HepG2 (cell line): ENCODE results near the gene LRSAM1. TPM values are rescaled to one million over a fixed set of nuclear protein-coding genes. Genes with fewer than 3 reads are reported as not detected.
A peak's percentile ranks its signal among the peaks of the same experiment; 100 is the strongest.

ENCODE experiments used
- ARID2 ChIP-seq: sonication (generic); formaldehyde crosslinking; IDR thresholded peaks from 2 replicates; pipeline ENCODE4 v1.8.1; 2022; ENCODE audit warnings: mild to moderate bottlenecking, missing genetic modification reagents, borderline replicate concordance
- BCL3 ChIP-seq: sonication (generic); formaldehyde crosslinking; IDR thresholded peaks from 2 replicates; pipeline ENCODE4 v1.5.1; 2020; ENCODE audit warnings: mild to moderate bottlenecking, missing genetic modification reagents, moderate library complexity
- CEBPB ChIP-seq: IDR thresholded peaks from 2 replicates; pipeline ENCODE4 v1.6.1; 2011; ENCODE audit warnings: low read depth, low read length, improper control_type of control experiment, borderline replicate concordance
- E2F2 ChIP-seq: sonication (generic); formaldehyde crosslinking; IDR thresholded peaks from 2 replicates; pipeline ENCODE4 v1.4.0; 2020; ENCODE audit warnings: missing genetic modification reagents, borderline replicate concordance
- FOXK1 ChIP-seq: sonication (generic); formaldehyde crosslinking; IDR thresholded peaks from 2 replicates; pipeline ENCODE4 v1.4.0; 2020; ENCODE audit warnings: low read depth, missing genetic modification reagents, borderline replicate concordance
- HNRNPL ChIP-seq: fragments of 200-400 bp; formaldehyde crosslinking; IDR thresholded peaks from 2 replicates; pipeline ENCODE4 v1.6.1; 2017; ENCODE audit warnings: mild to moderate bottlenecking, low read depth, low read length
- KDM6A ChIP-seq: IDR thresholded peaks from 2 replicates; pipeline ENCODE4 v1.6.1; 2016; ENCODE audit warnings: low read depth
- MTA3 ChIP-seq: sonication (generic); formaldehyde crosslinking; IDR thresholded peaks from 2 replicates; pipeline ENCODE4 v1.4.0; 2020; ENCODE audit warnings: missing genetic modification reagents
- MXI1 ChIP-seq: IDR thresholded peaks from 3 replicates; pipeline ENCODE4 v1.6.1; 2012; ENCODE audit warnings: low read depth, low read length, inconsistent platforms, borderline replicate concordance
- POGK ChIP-seq: sonication (generic); formaldehyde crosslinking; conservative IDR thresholded peaks from 2 replicates; pipeline ENCODE4 v1.8.0; 2022; ENCODE audit warnings: mild to moderate bottlenecking, moderate library complexity, missing genetic modification reagents
- RFXANK ChIP-seq: IDR thresholded peaks from 2 replicates; pipeline ENCODE4 v1.6.1; 2016
- SKI ChIP-seq: fragments of 450-650 bp; IDR thresholded peaks from one replicate; pipeline ENCODE4 v1.6.1; 2018; ENCODE audit warnings: mild to moderate bottlenecking; ENCODE audit not compliant: partially characterized antibody
- TBX3 ChIP-seq: fragments of 450-650 bp; IDR thresholded peaks from 2 replicates; pipeline ENCODE4 v1.6.1; 2017; ENCODE audit warnings: antibody characterized with exemption, mild to moderate bottlenecking, inconsistent platforms, borderline replicate concordance
- TERF1 ChIP-seq: sonication (generic); formaldehyde crosslinking; IDR thresholded peaks from 2 replicates; pipeline ENCODE4 v1.8.0; 2022; ENCODE audit warnings: mild to moderate bottlenecking, missing genetic modification reagents, moderate library complexity
- XBP1 ChIP-seq: sonication (generic); formaldehyde crosslinking; IDR thresholded peaks from 2 replicates; pipeline ENCODE4 v1.5.0; 2020; ENCODE audit warnings: missing genetic modification reagents
- ZBTB20 ChIP-seq: sonication (generic); formaldehyde crosslinking; IDR thresholded peaks from 2 replicates; pipeline ENCODE4 v1.8.1; 2023; ENCODE audit warnings: missing genetic modification reagents, low read depth, mild to moderate bottlenecking, borderline replicate concordance
- ZKSCAN8 ChIP-seq: IDR thresholded peaks from 2 replicates; pipeline ENCODE4 v1.6.1; 2016; ENCODE audit warnings: borderline replicate concordance, missing genetic modification reagents, missing compliant biosample characterization
- ZNF207 ChIP-seq: fragments of 450-650 bp; IDR thresholded peaks from 2 replicates; pipeline ENCODE4 v1.6.1; 2016; ENCODE audit warnings: antibody characterized with exemption, borderline replicate concordance
- ZNF230 ChIP-seq: sonication (generic); formaldehyde crosslinking; IDR thresholded peaks from 2 replicates; pipeline ENCODE4 v1.4.0; 2020; ENCODE audit warnings: mild to moderate bottlenecking, missing genetic modification reagents
- ZNF326 ChIP-seq: sonication (generic); formaldehyde crosslinking; IDR thresholded peaks from 2 replicates; pipeline ENCODE4 v1.4.0; 2020; ENCODE audit warnings: missing genetic modification reagents, borderline replicate concordance
- ZNF333 ChIP-seq: sonication (generic); formaldehyde crosslinking; IDR thresholded peaks from 2 replicates; pipeline ENCODE4 v1.4.0; 2020; ENCODE audit warnings: mild to moderate bottlenecking, missing genetic modification reagents, borderline replicate concordance
- ZNF460 ChIP-seq: sonication (generic); formaldehyde crosslinking; IDR thresholded peaks from 2 replicates; pipeline ENCODE4 v1.5.1; 2020; ENCODE audit warnings: missing genetic modification reagents, mild to moderate bottlenecking, borderline replicate concordance
- ZNF510 ChIP-seq: sonication (generic); formaldehyde crosslinking; IDR thresholded peaks from 2 replicates; pipeline ENCODE4 v1.4.0; 2020; ENCODE audit warnings: low read depth, mild to moderate bottlenecking, missing genetic modification reagents
- ZNF619 ChIP-seq: sonication (generic); formaldehyde crosslinking; IDR thresholded peaks from 2 replicates; pipeline ENCODE4 v1.4.0; 2020; ENCODE audit warnings: mild to moderate bottlenecking, missing genetic modification reagents
- ZNF768 ChIP-seq: sonication (generic); formaldehyde crosslinking; IDR thresholded peaks from 2 replicates; pipeline ENCODE4 v1.4.0; 2020; ENCODE audit warnings: missing genetic modification reagents
- polyA plus RNA-seq, 8 experiments: library from polyadenylated mRNA; depleted of rRNA in 3 of 8; stranded (reverse) in 7 of 8; unstranded in 1 of 8; fragments of >200 nt; fragmentation: Illumina TruSeq in 4 of 8; extraction: Trizol in 4 of 8; gene quantifications; 2 replicates each; pipeline versions ENCODE4 v1.2.1 to v1.2.3, GENCODE V29; 2011 to 2016; ENCODE audit warnings: low read depth in 4 of 8, missing spikeins in 1 of 8, mixed read lengths in 1 of 8; ENCODE audit not compliant: insufficient read depth in 1 of 8
- total RNA-seq, 5 experiments: library from RNA; depleted of rRNA; stranded (reverse); fragments of >200 nt; fragmentation: Illumina TruSeq; extraction: Trizol; gene quantifications; 2 replicates each; pipeline ENCODE4 v1.2.3, GENCODE V29; 2016; ENCODE audit warnings: low read depth in 1 of 5

LRSAM1 gene
- total and polyA plus RNA-seq, 2 of the 13 experiments (the other 11 are each of a cell fraction or from before 2014, with no cell fraction given), result 8.7 to 10.2 TPM

GRCh38 chr9:127450830-127451607 lies at the start of gene LRSAM1, which contains the start of gene RPL12 (continued):
- TF ChIP-seq TERF1, result no peak
- no peak for TF ChIP-seq ZNF326 (CRISPR knock-in tag)
- no peak for TF ChIP-seq BCL3 (CRISPR knock-in tag)
- TF ChIP-seq FOXK1 (CRISPR knock-in tag), result peak; percentile 47; the same call in 1 of the 2 replicates
- TF ChIP-seq HNRNPL, result peak; percentile 77
- no peak; the same call in 1 of the 2 replicates for TF ChIP-seq XBP1 (CRISPR knock-in tag)
- peak; percentile 57 for TF ChIP-seq POGK (CRISPR knock-in tag)
- TF ChIP-seq ZNF619 (CRISPR knock-in tag), result peak; percentile 81; the same call in 1 of the 2 replicates
- TF ChIP-seq E2F2 (CRISPR knock-in tag), result 0 out of 2 replicates have a peak, but pooled peaks have one; percentile 77
- TF ChIP-seq RFXANK (CRISPR knock-in tag), result peak; percentile 40; the same call in 1 of the 2 replicates
- TF ChIP-seq MTA3 (CRISPR knock-in tag), result no peak
- peak; percentile 95 for TF ChIP-seq ZNF510 (CRISPR knock-in tag)
- no peak for TF ChIP-seq KDM6A (CRISPR knock-in tag)
- TF ChIP-seq ZBTB20, result no peak; the same call in 1 of the 2 replicates
- peak; percentile 66; the same call in 1 of the 2 replicates for TF ChIP-seq ZKSCAN8
- no peak for TF ChIP-seq ZNF207
- no peak for TF ChIP-seq ZNF333 (CRISPR knock-in tag)
- peak; percentile 18 for TF ChIP-seq SKI
- TF ChIP-seq CEBPB, result no peak
- peak; percentile 87; the same call in 1 of the 2 replicates for TF ChIP-seq ZNF230 (CRISPR knock-in tag)
- TF ChIP-seq ZNF768 (CRISPR knock-in tag), result 0 out of 2 replicates have a peak, but pooled peaks have one; percentile 38
- no peak for TF ChIP-seq TBX3
- TF ChIP-seq MXI1, result peak; percentile 92
- 0 out of 2 replicates have a peak, but pooled peaks have one; percentile 88 for TF ChIP-seq ARID2 (CRISPR knock-in tag)
- no peak; the same call in 1 of the 2 replicates for TF ChIP-seq ZNF460 (CRISPR knock-in tag)
